Lung microvascular endothelial cell (primary cell): ENCODE results near the gene TSEN2. TPM values are rescaled to one million over a fixed set of nuclear protein-coding genes. Genes with fewer than 3 reads are reported as not detected.

Experiments
- total RNA-seq: library from RNA; depleted of rRNA; stranded (reverse); fragments of >200 nt; gene quantifications from 2 replicates; pipeline ENCODE4 v1.2.1, GENCODE V29; 2014

Gene TSEN2
- total RNA-seq, 1 donor from 2014 or later, result 8.7 TPM

Other genes starting within 250 kb of the TSEN2 start
- 42.7 and 77.8 TPM in 2 replicates for gene PPARG, start 195.4 kb upstream of the TSEN2 start, total RNA-seq
- not detected in 2 replicates for gene MKRN2OS, start 61.0 kb downstream of the TSEN2 start, total RNA-seq
- gene MKRN2, start 72.6 kb downstream of the TSEN2 start, total RNA-seq, result 21.6 and 23.3 TPM in 2 replicates
- 74.8 and 84.7 TPM in 2 replicates for gene RAF1, start 179.6 kb downstream of the TSEN2 start, total RNA-seq